ENCODE measurements around the gene JARID2.

GRCh38 chr6:15335916-15336315 lies 90.0 kb downstream of the JARID2 start:
- TF ChIP-seq ZNF571 (tag by site-specific recombination; IDR thresholded peaks at IDR 0.05), result no peak
- no peak for TF ChIP-seq ZNF639 (tag by site-specific recombination; IDR thresholded peaks at IDR 0.05)
- TF ChIP-seq ZNF626 (tag by site-specific recombination; IDR thresholded peaks at IDR 0.05), result no peak
- no peak for TF ChIP-seq GFI1B (tag by site-specific recombination; IDR thresholded peaks at IDR 0.05)
